Heart left ventricle (tissue), 16 donors: ENCODE results near the gene CAMK2N2. TPM values are rescaled to one million over a fixed set of nuclear protein-coding genes. Genes with fewer than 3 reads are reported as not detected.

Source experiments
- ATAC-seq, 4 donors: fragments of 200-7000 bp; cut with Tn5 transposase; one replicate each; pipeline ENCODE4 v1.9.1; 2020 to 2022; ENCODE audit warnings: moderate library complexity in 4 of 4, mild to moderate bottlenecking in 3 of 4, moderate number of reproducible peaks in 1 of 4
- DNase-seq, 5 donors: peaks; one replicate each; pipeline ENCODE4 v3.0.0-alpha.2; 2020
- H3K27ac ChIP-seq, 12 donors: fragments of 200-600 bp; sonication (generic) in 4 of 12; one replicate each; pipeline versions ENCODE4 v1.5.0 to v1.8.0; 2016 to 2022; ENCODE audit warnings: mild to moderate bottlenecking in 2 of 12
- H3K27me3 ChIP-seq, 9 donors: fragments of 200-600 bp; sonication (generic) in 2 of 9; one replicate each; pipeline versions ENCODE4 v1.5.1 to v1.8.0; 2016 to 2022; ENCODE audit warnings: mild to moderate bottlenecking in 3 of 9
- H3K36me3 ChIP-seq, 9 donors: fragments of 200-600 bp; sonication (generic) in 2 of 9; one replicate each; pipeline versions ENCODE4 v1.5.0 to v1.8.0; 2018 to 2022; ENCODE audit warnings: mild to moderate bottlenecking in 2 of 9
- H3K4me1 ChIP-seq, 12 donors: fragments of 200-600 bp; sonication (generic) in 4 of 12; one replicate each; pipeline versions ENCODE4 v1.5.0 to v1.8.0; 2016 to 2022; ENCODE audit warnings: mild to moderate bottlenecking in 3 of 12
- H3K4me3 ChIP-seq, 12 donors: fragments of 200-600 bp; sonication (generic) in 4 of 12; one replicate each; pipeline versions ENCODE4 v1.5.0 to v1.8.0; 2017 to 2022; ENCODE audit warnings: mild to moderate bottlenecking in 9 of 12, moderate library complexity in 4 of 12
- H3K9me3 ChIP-seq, 12 donors: fragments of 200-600 bp; sonication (generic) in 4 of 12; one replicate each; pipeline versions ENCODE4 v1.5.0 to v1.8.0; 2016 to 2022; ENCODE audit warnings: mild to moderate bottlenecking in 1 of 12
- CTCF ChIP-seq, 12 donors: fragments of 200-600 bp; sonication (generic) in 4 of 12; IDR thresholded peaks; one replicate each; pipeline versions ENCODE4 v1.5.0 to v1.8.0; 2018 to 2022; ENCODE audit warnings: antibody characterized with exemption in 12 of 12, mild to moderate bottlenecking in 5 of 12
- POLR2A ChIP-seq, 2 donors: fragments of 450-650 bp; IDR thresholded peaks; one replicate each; pipeline ENCODE4 v1.6.1; 2017; ENCODE audit warnings: antibody characterized with exemption in 2 of 2, mild to moderate bottlenecking in 2 of 2, moderate library complexity in 2 of 2
- WGBS, 4 donors: extraction: QIAGEN DNeasy Blood & Tissue Kit in 2 of 4; methylation state at CpG; one replicate each; pipeline versions ENCODE4 v1.1.5 to v1.1.7; 2013 to 2018; 5-methylcytosine and 5-hydroxymethylcytosine counted together
- intact Hi-C, 10 donors: fragments of 100-400 bp; cut with DNase I; formaldehyde crosslinking; loops; one replicate each; pipeline versions ENCODE4 v1.11.1 to v1.14.2; 2022
- long read RNA-seq, 3 donors: library from polyadenylated mRNA; unstranded; transcript quantifications; one replicate each; pipeline ENCODE4 v2.0.0, GENCODE V29; 2020 to 2021
- polyA plus RNA-seq, 2 donors: library from polyadenylated mRNA; stranded (reverse); fragments of 200-250 nt; gene quantifications; one replicate each; pipeline ENCODE4 v1.2.3, GENCODE V29; 2013
- total RNA-seq, 9 donors: library from RNA; depleted of rRNA in 2 of 9; stranded (reverse); fragments of >200 nt in 2 of 9; fragmentation: NEBNext Ultra II Directional in 3 of 9; extraction: Animal tissue kit (Norgen Biotek cat#: 25700) in 3 of 9; gene quantifications; one replicate each; pipeline versions ENCODE4 v1.1.0 to v1.2.4, GENCODE V29; 2016 to 2023
- donor health status: ischemic (EF 13 %, LVEDD 7.1; RV severe dilation, severe dysfunction).
- donor health status: healthy with polysubstance abuse.
- donor health status: DM: no; HTN: yes; CAD: no.
- donor health status: DM: no; HTN: no; CAD: no.
- donor health status: ischemic (EF 25% LVEDD 6.9; RV normal size, moderate dysfunction).
- donor health status: ischemic (EF 25% LVEDD 5.7; RV mildly dilated, moderate dysfunction).
- donor health status: healthy.
- donor health status: DM: yes; HTN: yes; CAD: no.
- donor health status: ischemic (EF 35%, LVEDD 5.7; RV mildly dilated, moderate dysfunction).
- donor health status: nonischemic (EF 11% LVEDD 7.7; RV severe dilation, severe dysfunction).
- donor health status: DM: yes; HTN: yes; CAD: no.
- donor health status: PGD.
- donor health status: ischemic (EF 29% LVEDD 5.4; RV normal size, mild dysfunction).
- donor health status: nonischemic (EF 23%, LVEDD 6.1; RV moderate dilation, normal function).

Gene CAMK2N2
- total RNA-seq (under 1 TPM in 4 of 9 donors, not detected in 5; 0.17 to 0.37 (median 0.29) TPM), polyA plus RNA-seq (under 1 TPM in 1 of 2 donors, not detected in 1; 0.14 TPM)
- long read RNA-seq, donor 1, result 0 reads
- long read RNA-seq, donor 2, result 0 reads
- long read RNA-seq, donor 3, result 0 reads

- Histone ChIP-seq H3K4me1 (peaks cover 8 to 35% (median 22%) of the 10 kb centered on the region in 12 donors), H3K4me3 (peak within 1 kb of the TSS; percentile 10 to 59 (median 50)), H3K27me3 (peaks cover 8 to 73% (median 50%) of the 10 kb centered on the region in 9 donors), H3K36me3 (no peaks in the 10 kb centered on the region), H3K9me3 (no peaks in the 10 kb centered on the region), H3K27ac (no peak within 1 kb of the TSS)
- TF ChIP-seq CTCF (IDR thresholded peaks at IDR 0.05), result no peak
- no peak for TF ChIP-seq POLR2A (IDR thresholded peaks at IDR 0.05)
- DNase-seq (peak in 4 of 5 donors; percentile 45 to 77 (median 56)), ATAC-seq (peak; percentile 18 to 74 (median 70))
- WGBS, 4 donors, result 0 to 1% (median 0%) methylated on average over 2 to 67 of the region's 67 CpGs
- intact Hi-C loops, result loop anchor here in 1 of 10 donors (10.0 kb wide), 1 partner anchor 217 kb away; no protein-coding TSS in a partner anchor
These were observed at the start of gene CAMK2N2 for GRCh38 chr3:184261270-184261853. CAMK2N2 (minus strand) TSS chr3:184261553; CDS start chr3:184261285, 268 bp downstream.

- Histone ChIP-seq H3K36me3 (peaks cover 2 to 61% (median 55%) of the 10 kb centered on the region in 9 donors), H3K4me3 (no peak overlapping the region), H3K27me3 (no peaks in the 10 kb centered on the region), H3K9me3 (no peaks in the 10 kb centered on the region), H3K27ac (no peak overlapping the region), H3K4me1 (peaks cover 0 to 2% (median 0%) of the 10 kb centered on the region in 12 donors)
- 63 to 74% (median 67%) methylated on average over 7 of the region's 7 CpGs for WGBS, 4 donors
- TF ChIP-seq POLR2A (IDR thresholded peaks at IDR 0.05) (no peak), CTCF (IDR thresholded peaks at IDR 0.05) (no peak)
- intact Hi-C loops, result loop anchor here in 1 of 10 donors (5.0 kb wide), 1 partner anchor 49 kb away; no protein-coding TSS in a partner anchor
- DNase-seq (peak in 2 of 5 donors; percentile 3 to 13), ATAC-seq (no peak)
These were observed 47.4 kb upstream of the CAMK2N2 start for GRCh38 chr3:184308744-184309143.

- no peak for ATAC-seq
- 93 to 98% (median 94%) methylated on average over 9 of the region's 9 CpGs for WGBS, 4 donors
- intact Hi-C loops, result loop anchor here in 1 of 10 donors (5.0 kb wide), 1 partner anchor 49 kb away; no protein-coding TSS in a partner anchor
- TF ChIP-seq POLR2A (IDR thresholded peaks at IDR 0.05) (no peak), CTCF (IDR thresholded peaks at IDR 0.05) (no peak)
- no peaks in the 10 kb centered on the region for H3K27me3 ChIP-seq
- H3K9me3 ChIP-seq, result no peaks in the 10 kb centered on the region
- H3K36me3 ChIP-seq, result peaks cover 5 to 69% (median 63%) of the 10 kb centered on the region in 9 donors
- no peak for DNase-seq
- H3K4me3 ChIP-seq, result no peak overlapping the region
- H3K27ac ChIP-seq, result no peak overlapping the region
- no peaks in the 10 kb centered on the region for H3K4me1 ChIP-seq
These were observed 46.6 kb upstream of the CAMK2N2 start for GRCh38 chr3:184307915-184308314.

- Histone ChIP-seq H3K9me3 (no peaks in the 10 kb centered on the region), H3K27ac (no peak overlapping the region), H3K36me3 (peaks cover 5 to 84% (median 77%) of the 10 kb centered on the region in 9 donors), H3K4me3 (no peak overlapping the region), H3K4me1 (no peaks in the 10 kb centered on the region), H3K27me3 (no peaks in the 10 kb centered on the region)
- TF ChIP-seq CTCF (IDR thresholded peaks at IDR 0.05) (no peak), POLR2A (IDR thresholded peaks at IDR 0.05) (no peak)
- ATAC-seq, result no peak
- intact Hi-C loops, result loop anchor here in 1 of 10 donors (5.0 kb wide), 1 partner anchor 51 kb away; no protein-coding TSS in a partner anchor
- WGBS, 4 donors, result 89 to 95% (median 91%) methylated on average over 4 of the region's 4 CpGs
- DNase-seq, result no peak
These were observed 45.1 kb upstream of the CAMK2N2 start for GRCh38 chr3:184306341-184306972.
